Measurements from ENCODE around the gene PCDH9.

DNA sequence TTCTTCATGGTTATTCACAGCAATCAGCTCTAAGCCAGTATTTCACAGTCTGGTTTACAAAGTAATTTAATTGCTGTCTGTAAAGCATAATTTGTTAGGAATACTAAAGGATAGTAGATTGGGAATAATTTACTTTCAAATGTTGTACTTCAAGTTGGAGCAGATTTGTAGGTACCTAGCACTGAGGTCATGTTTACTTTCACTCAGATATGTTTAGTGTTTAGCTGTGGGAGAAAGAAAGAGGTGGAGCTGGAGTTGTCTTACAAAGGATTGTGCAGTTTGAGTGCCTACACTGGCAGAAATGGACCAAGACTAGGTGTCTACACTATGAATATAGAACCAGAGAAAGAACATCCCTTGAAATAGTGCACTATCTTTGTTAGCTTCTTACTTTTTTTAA, 464.6 kb downstream of the PCDH9 start:
- TF ChIP-seq EZH2 (IDR thresholded peaks at IDR 0.05) (no peak), POLR2AphosphoS5 (IDR thresholded peaks at IDR 0.05; ENCODE audit: borderline replicate concordance, low read depth, low read length) (no peak)
